Endometrial microvascular endothelial cells (primary cell): Measurements from ENCODE around the gene PCLO. TPM values are rescaled to one million over a fixed set of nuclear protein-coding genes. Genes with fewer than 3 reads are reported as not detected.
"Not testable (repeated sequence)": the region's sequence is repeated elsewhere in the genome, so short reads cannot be mapped to it uniquely, and the experiment has no call there.

ENCODE experiments used
- in situ Hi-C: cut with HindIII; loops from 2 replicates; pipeline ENCODE4 v1.10.0; 2017; ENCODE audit warnings: low sequenced_read_pairs, low pct_unique_long_range_greater_than_20kb; ENCODE audit errors: inconsistent ontology term
- total RNA-seq: library from RNA; depleted of rRNA; stranded (reverse); fragments of >200 nt; gene quantifications from one replicate; pipeline ENCODE4 v1.2.3, GENCODE V29; 2015; ENCODE audit errors: inconsistent ontology term

Gene PCLO
- total RNA-seq, 1 donor from 2014 or later: not detected

- in situ Hi-C loops: no loop called here
Observed at GRCh38 chr7:82906502-82906901, 256.2 kb downstream of the PCLO start.

GRCh38 chr7:82904871-82905270 is 257.8 kb downstream of the PCLO start:
- in situ Hi-C loops: no loop called here

GRCh38 chr7:82901098-82901497 is 261.6 kb downstream of the PCLO start:
- in situ Hi-C loops: not testable (repeated sequence)

GRCh38 chr7:82897500-82897899 is 265.2 kb downstream of the PCLO start:
- in situ Hi-C loops: no loop called here

- in situ Hi-C loops: not testable (repeated sequence)
Observed at GRCh38 chr7:82894341-82894740, 268.3 kb downstream of the PCLO start.

- in situ Hi-C loops: no loop called here
Observed at GRCh38 chr7:82886324-82886723, 276.4 kb downstream of the PCLO start.

GRCh38 chr7:82865856-82866255 is 296.8 kb downstream of the PCLO start:
- in situ Hi-C loops: no loop called here

GRCh38 chr7:82859106-82859850 is 303.4 kb downstream of the PCLO start:
- in situ Hi-C loops: no loop called here

- in situ Hi-C loops: no loop called here
Observed at GRCh38 chr7:82851121-82851520, 311.6 kb downstream of the PCLO start.

GRCh38 chr7:82841828-82842227 is 320.9 kb downstream of the PCLO start:
- in situ Hi-C loops: no loop called here

- in situ Hi-C loops: no loop called here
Observed at GRCh38 chr7:82840061-82840460, 322.6 kb downstream of the PCLO start.

GRCh38 chr7:82839555-82839954 is 323.1 kb downstream of the PCLO start:
- in situ Hi-C loops: no loop called here

- in situ Hi-C loops: no loop called here
Observed at GRCh38 chr7:82839063-82839462, 323.6 kb downstream of the PCLO start.

- in situ Hi-C loops: no loop called here
Observed at GRCh38 chr7:82838314-82838713, 324.4 kb downstream of the PCLO start.

- in situ Hi-C loops: no loop called here
Observed at GRCh38 chr7:82823073-82823472, 339.6 kb downstream of the PCLO start.

- in situ Hi-C loops: no loop called here
Observed at GRCh38 chr7:82821037-82821436, 341.6 kb downstream of the PCLO start.

GRCh38 chr7:82818171-82818570 is 344.5 kb downstream of the PCLO start:
- in situ Hi-C loops: no loop called here

- in situ Hi-C loops: no loop called here
Observed at GRCh38 chr7:82816272-82816671, 346.4 kb downstream of the PCLO start.

- in situ Hi-C loops: no loop called here
Observed at GRCh38 chr7:82810558-82811259, 352.0 kb downstream of the PCLO start.

GRCh38 chr7:82808633-82809032 is 354.1 kb downstream of the PCLO start:
- in situ Hi-C loops: no loop called here
